KG1 (cell line): ENCODE measurements around the gene VWA7.
A peak's percentile ranks its signal among the peaks of the same experiment; 100 is the strongest.

Source experiments
- DNase-seq: peaks from one replicate; lab custom pipeline; 2025; lab: John Stamatoyannopoulos, UW

VWA7 gene

GRCh38 chr6:31729979-31730630 lies 47.0 kb downstream of the VWA7 start:
- no peak for DNase-seq

GRCh38 chr6:31729515-31729978 lies 47.6 kb downstream of the VWA7 start:
- DNase-seq = no peak

DNA sequence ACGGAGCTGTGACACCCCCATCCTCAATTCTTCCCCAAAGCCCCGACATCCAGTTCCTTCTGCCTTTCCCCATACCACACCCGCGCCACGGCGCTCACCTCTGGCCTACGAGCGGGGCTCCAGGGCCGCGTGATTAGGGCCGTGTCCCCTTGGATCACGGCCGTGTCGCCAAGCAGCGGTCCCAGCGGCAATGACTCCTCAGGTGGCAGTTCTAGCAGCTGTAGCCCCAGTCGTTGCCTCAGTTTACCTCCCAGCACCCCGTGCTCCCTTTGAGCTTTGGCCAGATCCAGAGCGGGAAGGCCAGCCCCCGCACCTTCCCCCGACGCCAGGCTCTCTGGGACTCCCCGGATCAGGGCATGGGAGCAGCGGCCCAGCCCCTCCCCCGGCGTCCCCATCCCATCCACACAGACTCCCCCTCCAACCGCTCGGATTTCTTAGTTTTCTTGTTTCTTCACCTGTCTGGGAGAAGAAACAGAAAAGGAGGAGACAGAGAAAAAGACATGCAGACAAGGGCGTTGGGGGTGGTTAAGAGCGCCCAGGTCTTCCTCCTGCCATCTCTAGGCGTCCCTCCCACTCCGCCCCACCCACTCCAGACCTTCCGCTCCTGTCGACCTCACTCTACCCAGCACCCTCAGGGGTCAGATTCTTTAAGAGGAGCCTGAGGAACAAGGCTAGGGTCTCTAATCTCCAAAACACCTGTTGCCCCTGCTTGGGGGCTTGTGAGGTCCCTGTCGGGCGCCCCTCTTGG lies 48.2 kb downstream of the VWA7 start, which contains the start of gene DDAH2:
TSS of gene DDAH2 (minus strand) at position 533 of the 748 bp plus-strand sequence. CDS start at position 395, 138 bp downstream.
- no peak for DNase-seq

DNA sequence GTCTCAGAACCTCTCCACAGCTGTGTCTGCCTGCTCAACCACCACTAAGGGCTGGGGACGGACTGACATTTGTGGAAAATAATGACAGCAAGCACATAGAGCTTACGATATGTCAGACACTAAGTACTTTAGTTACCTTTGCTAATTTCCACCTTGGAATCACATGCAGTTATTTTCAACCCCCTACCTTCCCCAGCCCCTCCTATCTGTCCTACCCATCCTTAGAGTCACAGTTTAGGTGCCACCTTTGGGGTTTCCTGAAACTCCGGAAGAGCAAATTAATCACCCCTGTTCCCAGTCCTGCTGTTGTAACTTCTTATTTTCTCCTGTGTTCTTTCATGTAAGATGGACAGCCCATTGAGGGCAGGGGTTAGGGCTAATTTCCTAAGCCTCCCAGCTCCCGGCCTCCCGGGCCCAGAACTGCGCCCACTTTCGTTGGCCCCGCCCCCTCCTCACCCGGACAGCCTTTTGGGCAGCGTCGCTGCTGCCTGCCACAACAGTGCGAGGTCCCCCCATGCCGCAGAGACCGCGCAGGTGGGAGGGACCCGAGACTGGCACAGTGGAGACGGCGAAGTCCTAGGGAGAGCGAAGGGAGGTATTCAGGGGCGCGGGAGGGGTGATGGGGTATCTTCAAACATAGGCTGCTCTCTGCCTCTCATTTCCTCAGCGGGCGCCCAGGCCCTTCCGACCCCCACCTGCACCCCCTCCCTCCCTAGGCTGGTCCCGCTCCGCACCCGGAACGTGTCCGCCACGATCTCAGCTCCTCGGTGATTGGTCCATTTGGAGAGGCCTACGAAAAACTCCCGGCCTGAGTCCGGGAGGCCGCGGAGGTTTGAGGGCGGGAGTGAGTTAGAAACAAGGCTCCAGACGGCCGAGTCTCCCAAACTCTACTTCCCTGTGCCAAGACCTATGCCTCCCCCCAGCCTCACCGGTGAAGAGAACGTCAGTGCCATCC lies 49.1 kb downstream of the VWA7 start:
- DNase-seq = peak; percentile 86

DNA sequence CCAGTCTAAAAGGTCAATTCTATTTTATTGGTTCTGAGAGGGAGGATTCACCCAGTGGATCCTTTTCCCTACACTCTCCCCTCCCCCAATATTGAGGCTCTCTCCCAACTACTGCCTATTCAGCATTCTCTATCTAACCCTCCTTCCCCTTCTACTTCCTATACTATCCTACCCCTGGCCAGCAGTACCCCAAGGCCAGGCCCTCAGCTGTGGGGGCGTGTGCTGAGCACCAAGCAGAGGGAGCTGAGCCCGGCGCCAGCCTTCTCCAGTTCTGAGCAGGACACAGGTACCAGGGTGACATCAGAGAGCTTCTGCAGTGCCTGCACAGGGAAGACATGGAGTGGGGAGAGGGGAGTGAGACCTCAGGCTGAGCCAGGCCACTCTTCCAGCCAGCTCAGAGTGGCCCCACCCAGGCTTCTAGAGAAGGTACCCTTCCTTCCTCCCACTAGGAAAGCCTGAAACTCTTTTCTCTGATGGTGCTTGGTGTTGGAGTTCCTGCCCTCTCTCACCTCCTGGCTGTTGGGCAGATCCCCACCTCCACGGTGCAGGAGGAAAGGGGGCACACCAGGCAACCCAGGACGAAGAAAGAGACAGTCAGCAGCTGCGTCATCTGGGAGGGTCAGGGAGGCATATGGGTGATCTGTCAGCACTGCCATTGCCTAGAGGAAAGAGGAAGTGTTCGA lies 50.0 kb downstream of the VWA7 start:
- DNase-seq = no peak

GRCh38 chr6:31725502-31726350 lies 51.4 kb downstream of the VWA7 start:
- no peak for DNase-seq

GRCh38 chr6:31723980-31724691 lies 53.0 kb downstream of the VWA7 start:
- DNase-seq = no peak

GRCh38 chr6:31723245-31723979 lies 53.7 kb downstream of the VWA7 start, which contains the start of gene MPIG6B:
TSS of gene MPIG6B (plus strand) at chr6:31723373. CDS start at chr6:31723384, 11 bp downstream.
- DNase-seq = no peak

GRCh38 chr6:31722173-31722572 lies 55.0 kb downstream of the VWA7 start:
- no peak for DNase-seq

DNA sequence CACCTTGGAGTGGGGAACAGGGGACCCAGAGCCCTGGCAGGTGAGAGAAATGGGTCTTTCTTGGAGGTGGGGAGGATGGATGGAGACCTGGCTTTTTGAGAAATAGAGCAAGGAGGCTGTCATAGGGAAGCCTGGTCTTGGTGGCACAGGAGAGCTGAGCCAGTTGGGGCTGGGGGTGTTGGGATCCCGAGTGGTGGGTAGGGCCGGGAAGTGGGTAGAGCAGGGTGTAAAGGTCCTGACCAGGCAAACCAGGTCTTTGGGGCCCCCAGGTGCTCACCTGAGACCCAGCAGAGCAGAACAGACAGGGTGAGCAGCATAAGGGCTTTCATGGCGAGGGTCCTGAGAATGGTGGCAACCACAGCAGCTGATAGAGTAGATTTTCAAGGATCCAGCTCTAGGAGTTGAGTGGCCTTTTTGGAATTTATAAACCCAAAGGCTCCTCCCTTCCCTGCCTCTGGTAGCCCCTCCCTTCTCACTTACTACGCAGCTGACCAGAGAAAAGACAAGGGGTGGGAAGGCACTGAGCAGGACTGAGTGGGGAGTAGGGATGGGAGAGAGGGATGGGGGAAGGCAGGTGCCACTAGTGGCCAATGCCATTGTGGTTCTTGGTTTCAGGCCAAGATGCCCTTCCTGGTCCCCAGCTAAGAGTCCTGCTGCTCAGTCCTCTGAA lies 55.6 kb downstream of the VWA7 start, which contains the start of gene LY6G6C:
TSS of gene LY6G6C (minus strand) at position 396 of the 670 bp plus-strand sequence. CDS start at position 329, 67 bp downstream.
- DNase-seq = no peak

- no peak for DNase-seq
These were observed 56.8 kb downstream of the VWA7 start for GRCh38 chr6:31720196-31720770.

DNA sequence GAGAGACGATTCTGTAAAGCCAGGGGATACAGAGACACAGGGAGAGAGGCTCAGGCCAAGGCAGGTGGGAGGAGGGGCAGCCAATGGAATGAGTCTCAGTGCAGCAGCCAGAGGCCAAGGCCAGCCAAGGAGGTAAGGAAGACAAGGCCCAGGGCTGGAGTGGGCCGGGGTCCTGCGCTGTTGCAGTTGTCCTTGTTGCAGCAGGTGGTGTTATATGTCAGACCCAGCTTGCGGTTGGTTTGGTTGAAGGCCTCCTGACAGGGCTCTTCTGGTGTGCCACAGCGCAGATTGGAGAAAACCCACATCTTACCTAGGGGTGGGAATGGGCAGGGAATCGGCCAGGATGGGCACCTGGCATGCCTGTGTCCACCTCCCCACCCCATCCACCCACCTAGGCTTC lies 58.1 kb downstream of the VWA7 start:
- no peak for DNase-seq

- no peak for DNase-seq
These were observed 58.9 kb downstream of the VWA7 start for GRCh38 chr6:31718265-31718664.

DNA sequence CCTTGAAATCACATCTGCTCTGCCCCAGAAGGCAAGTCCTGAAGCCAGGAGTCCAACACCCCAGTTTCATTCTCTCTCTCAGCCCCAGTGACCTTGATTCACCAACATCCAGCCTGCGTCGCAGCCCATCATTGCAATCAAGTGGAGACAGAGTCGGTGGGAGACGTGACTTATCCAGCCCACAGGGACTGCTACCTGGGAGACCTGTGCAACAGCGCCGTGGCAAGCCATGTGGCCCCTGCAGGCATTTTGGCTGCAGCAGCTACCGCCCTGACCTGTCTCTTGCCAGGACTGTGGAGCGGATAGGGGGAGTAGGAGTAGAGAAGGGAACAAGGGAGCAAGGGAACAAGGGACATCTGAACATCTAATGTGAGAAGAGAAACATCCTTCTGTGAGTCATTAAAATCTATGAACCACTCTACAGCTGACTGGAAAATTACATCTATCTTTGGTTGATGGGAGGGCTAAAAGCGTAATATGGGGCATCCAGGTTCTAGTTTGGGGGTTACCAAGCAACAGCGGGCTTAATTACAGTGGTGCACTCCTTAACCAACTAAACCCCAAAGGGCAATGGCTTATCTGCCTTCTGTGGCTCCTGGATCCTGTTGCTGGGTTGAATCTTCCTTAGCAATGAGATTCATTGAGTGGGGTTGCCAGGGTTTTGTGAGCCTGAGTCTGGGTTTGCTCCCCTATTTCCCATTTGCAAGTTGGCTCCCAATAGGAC lies 59.5 kb downstream of the VWA7 start:
- DNase-seq = no peak
